ENCODE measurements around the gene MNS1.

- no peak for TF ChIP-seq POLR2A (IDR thresholded peaks at IDR 0.05)
- no peak for TF ChIP-seq CTCF (IDR thresholded peaks at IDR 0.05)
These were observed 79.0 kb downstream of the MNS1 start for GRCh38 chr15:56385908-56386307.
